Epidermal melanocyte (primary cell): ENCODE data around the gene CTRB1.
"Not testable (repeated sequence)": the region's sequence is repeated elsewhere in the genome, so short reads cannot be mapped to it uniquely, and the experiment has no call there.

Experiments used
- DNase-seq: peaks from one replicate; pipeline ENCODE4 v3.0.0; 2011; ENCODE audit warnings: low spot score; ENCODE audit not compliant: insufficient read length

Gene CTRB1

DNA sequence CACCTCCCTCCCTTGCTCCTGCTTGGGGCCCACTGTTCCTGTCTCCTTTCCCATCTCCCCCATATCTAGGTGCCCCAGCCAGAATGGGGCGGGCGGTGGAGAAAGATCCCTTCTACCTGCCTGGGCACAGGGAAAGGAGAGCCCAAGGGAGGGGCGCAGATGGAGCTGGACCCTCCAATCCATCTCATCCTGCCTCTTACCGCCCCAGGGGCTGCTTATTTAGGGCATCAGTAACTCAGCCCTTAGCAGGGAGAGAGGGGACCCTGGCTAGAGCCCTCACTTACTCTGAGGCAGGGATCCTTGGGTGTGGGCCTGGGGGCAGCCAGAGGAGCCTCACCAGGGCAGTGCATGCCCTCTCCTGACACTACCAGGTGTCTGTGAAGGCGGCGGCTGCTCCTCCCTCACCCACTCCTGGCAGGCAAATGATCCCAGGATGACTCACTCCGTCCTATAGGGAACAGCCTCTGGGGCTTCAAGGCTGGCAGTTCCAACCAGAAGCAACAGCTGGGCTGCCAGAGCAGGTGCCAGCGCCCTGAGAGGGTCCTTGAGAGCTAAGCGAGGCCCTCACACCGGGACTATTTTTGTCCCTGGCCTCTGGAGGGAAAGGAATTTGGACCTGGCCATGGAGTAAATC lies 49.0 kb downstream of the CTRB1 start:
- peak; percentile 30 for DNase-seq

- not testable (repeated sequence) for DNase-seq
Observed at GRCh38 chr16:75269358-75269757, 50.6 kb downstream of the CTRB1 start.

- DNase-seq = no peak
Observed at GRCh38 chr16:75271441-75272096, 52.8 kb downstream of the CTRB1 start.

GRCh38 chr16:75272097-75272551 lies 53.3 kb downstream of the CTRB1 start:
- DNase-seq = peak; percentile 13

DNA sequence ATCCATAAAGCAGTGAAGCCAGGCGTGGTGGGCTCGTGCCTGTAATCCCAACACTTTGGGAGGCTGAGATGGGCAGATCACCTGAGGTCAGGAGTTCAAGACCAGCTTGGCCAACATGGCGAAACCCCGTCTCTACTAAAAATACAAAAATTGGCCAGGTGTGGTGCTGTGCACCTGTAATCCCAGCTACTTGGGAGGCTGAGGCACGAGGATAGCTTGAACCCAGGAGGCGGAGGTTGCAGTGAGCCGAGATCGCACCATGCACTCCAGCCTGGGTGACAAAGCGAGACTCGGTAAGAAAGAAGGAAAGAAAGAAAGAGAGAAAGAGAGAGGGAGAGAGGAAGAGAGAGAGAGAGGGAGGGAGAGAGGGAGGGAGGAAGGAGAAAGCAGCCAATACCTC lies 53.8 kb downstream of the CTRB1 start:
- DNase-seq = not testable (repeated sequence)

DNA sequence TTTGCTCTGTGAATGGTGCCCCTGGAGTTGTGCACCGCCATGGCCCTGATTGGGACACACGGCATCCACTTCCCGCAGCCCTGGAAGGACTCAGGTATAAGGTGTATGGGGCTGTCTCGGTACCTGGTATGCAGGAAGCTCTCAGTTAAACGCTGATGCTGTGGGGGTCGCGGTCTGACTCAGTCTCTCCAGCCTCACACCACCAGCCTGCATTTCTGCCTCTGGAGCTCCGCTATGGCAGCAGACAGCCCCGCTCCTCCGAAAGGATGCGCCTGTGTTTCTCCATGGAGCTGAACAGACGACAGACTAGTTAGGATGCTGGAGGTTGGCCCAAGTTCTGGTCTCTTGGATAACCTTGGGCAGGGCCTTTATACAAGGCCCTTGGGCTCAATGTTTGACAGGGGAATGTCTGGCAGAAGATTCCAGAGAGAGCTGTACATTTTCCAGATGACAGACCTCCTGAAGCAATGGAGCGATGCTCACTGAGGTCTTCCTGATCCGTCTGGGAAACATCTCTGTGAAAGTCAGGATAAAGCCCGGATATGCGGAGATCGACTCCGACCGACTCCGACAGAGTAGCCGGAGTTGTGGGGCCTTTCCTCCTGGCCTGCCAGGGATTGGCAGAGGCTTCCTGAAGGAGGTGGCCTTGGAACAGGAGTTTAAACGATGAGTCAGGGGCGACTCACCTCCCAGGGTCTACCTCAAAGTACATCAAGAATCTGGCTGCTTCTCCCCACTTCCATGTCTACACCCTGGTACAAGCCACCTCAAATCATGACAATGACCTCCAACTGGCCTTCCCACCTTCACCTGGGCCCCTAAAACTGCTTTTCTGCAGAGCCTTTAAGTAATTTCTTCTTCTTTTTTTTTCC lies 54.5 kb downstream of the CTRB1 start:
- DNase-seq = peak; percentile 13
